Osteoblast (primary cell): ENCODE results near the gene MRRF. TPM values are rescaled to one million over a fixed set of nuclear protein-coding genes. Genes with fewer than 3 reads are reported as not detected.

Source experiments
- DNase-seq: peaks from one replicate; pipeline ENCODE4 v3.0.0; 2011; ENCODE audit warnings: low spot score, mixed read lengths; ENCODE audit not compliant: insufficient read length; ENCODE audit errors: missing footprints
- H2AFZ ChIP-seq: 2 replicates; pipeline ENCODE4 v1.6.0; 2011; ENCODE audit warnings: mild to moderate bottlenecking, low read length
- H3K27ac ChIP-seq: 2 replicates; pipeline ENCODE4 v1.5.1; 2011; ENCODE audit warnings: mild to moderate bottlenecking, low read depth, low read length, moderate library complexity
- H3K27me3 ChIP-seq: 2 replicates; pipeline ENCODE4 v1.6.0; 2012; ENCODE audit warnings: mild to moderate bottlenecking, control low read depth, inconsistent platforms, low read length, moderate library complexity; ENCODE audit not compliant: insufficient read depth
- H3K36me3 ChIP-seq: 2 replicates; pipeline ENCODE4 v1.5.1; 2011; ENCODE audit warnings: mild to moderate bottlenecking, low read length, control low read depth, moderate library complexity; ENCODE audit not compliant: insufficient read depth
- H3K4me1 ChIP-seq: 2 replicates; pipeline ENCODE4 v1.5.1; 2011; ENCODE audit warnings: mild to moderate bottlenecking, low read length, control low read depth, moderate library complexity; ENCODE audit not compliant: insufficient read depth
- H3K4me2 ChIP-seq: 2 replicates; pipeline ENCODE4 v1.6.0; 2011; ENCODE audit warnings: mild to moderate bottlenecking, low read length; ENCODE audit not compliant: insufficient read depth
- H3K4me3 ChIP-seq: fragments of 200-600 bp; sonication (generic); 3 replicates; pipeline ENCODE4 v1.5.1; 2012; ENCODE audit warnings: mild to moderate bottlenecking, low read length, inconsistent platforms; ENCODE audit not compliant: insufficient read depth
- H3K79me2 ChIP-seq: 2 replicates; pipeline ENCODE4 v1.6.0; 2012; ENCODE audit warnings: mild to moderate bottlenecking, low read length, control low read depth, inconsistent platforms; ENCODE audit not compliant: insufficient read depth
- H3K9me3 ChIP-seq: 2 replicates; pipeline ENCODE4 v1.5.1; 2011; ENCODE audit warnings: low read depth, low read length, control low read depth
- H4K20me1 ChIP-seq: 2 replicates; pipeline ENCODE4 v1.6.0; 2012; ENCODE audit warnings: mild to moderate bottlenecking, low read length, control low read depth; ENCODE audit not compliant: insufficient read depth
- CTCF ChIP-seq: IDR thresholded peaks from 2 replicates; pipeline ENCODE4 v1.5.1; 2011; ENCODE audit warnings: mild to moderate bottlenecking, low read depth, low read length, moderate library complexity; ENCODE audit errors: extremely low read depth
- total RNA-seq: library from RNA; depleted of rRNA; stranded (reverse); fragments of >200 nt; gene quantifications from 2 replicates; pipeline ENCODE4 v1.2.3, GENCODE V29; 2012

Gene MRRF
- total RNA-seq, 1 donor, result 35.8 TPM

DNA sequence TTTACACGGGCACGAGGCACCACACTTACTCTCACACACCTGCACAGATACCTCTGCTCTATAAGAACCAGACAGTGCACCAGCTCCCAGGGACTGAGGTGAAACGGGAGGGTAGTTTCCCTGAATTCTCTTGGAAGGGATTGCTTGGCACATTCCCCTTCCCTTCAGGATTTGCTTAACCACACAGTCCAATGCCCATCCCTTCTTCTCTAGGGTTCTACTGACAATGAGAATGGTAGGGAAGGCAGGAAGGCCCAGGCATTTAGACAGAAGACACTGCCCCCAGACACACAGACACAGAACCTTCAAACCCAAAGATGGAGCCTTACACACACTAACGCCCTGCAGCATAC lies 35.2 kb upstream of the MRRF start:
- peaks cover 69% of the 10 kb centered on the region for H3K27me3 ChIP-seq
- no peaks in the 10 kb centered on the region for H3K4me1 ChIP-seq
- H2AFZ ChIP-seq, result no peak overlapping the region
- no peaks in the 10 kb centered on the region for H3K36me3 ChIP-seq
- H3K4me2 ChIP-seq, result no peak overlapping the region
- no peak for TF ChIP-seq CTCF
- no peaks in the 10 kb centered on the region for H3K9me3 ChIP-seq
- H3K4me3 ChIP-seq, result no peak overlapping the region
- H3K27ac ChIP-seq, result no peak overlapping the region
- H3K79me2 ChIP-seq, result no peaks in the 10 kb centered on the region
- H4K20me1 ChIP-seq, result no peaks in the 10 kb centered on the region
- peak; percentile 77 for DNase-seq

GRCh38 chr9:122232796-122233306 lies 31.8 kb upstream of the MRRF start:
- Histone ChIP-seq H3K79me2 (no peaks in the 10 kb centered on the region), H3K4me1 (no peaks in the 10 kb centered on the region), H4K20me1 (no peaks in the 10 kb centered on the region), H3K9me3 (no peaks in the 10 kb centered on the region), H3K27me3 (peaks cover 40% of the 10 kb centered on the region), H2AFZ (no peak overlapping the region), H3K36me3 (no peaks in the 10 kb centered on the region), H3K4me3 (no peak overlapping the region), H3K4me2 (no peak overlapping the region), H3K27ac (no peak overlapping the region)
- TF ChIP-seq CTCF, result no peak
- DNase-seq, result no peak

GRCh38 chr9:122234022-122234748 lies 30.5 kb upstream of the MRRF start:
- no peaks in the 10 kb centered on the region for H3K36me3 ChIP-seq
- no peaks in the 10 kb centered on the region for H3K4me1 ChIP-seq
- no peaks in the 10 kb centered on the region for H3K79me2 ChIP-seq
- peaks cover 27% of the 10 kb centered on the region for H3K27me3 ChIP-seq
- no peak overlapping the region for H3K4me3 ChIP-seq
- no peak for DNase-seq
- no peak for TF ChIP-seq CTCF
- no peaks in the 10 kb centered on the region for H3K9me3 ChIP-seq
- no peaks in the 10 kb centered on the region for H4K20me1 ChIP-seq
- H2AFZ ChIP-seq, result no peak overlapping the region
- no peak overlapping the region for H3K27ac ChIP-seq
- no peak overlapping the region for H3K4me2 ChIP-seq

DNA sequence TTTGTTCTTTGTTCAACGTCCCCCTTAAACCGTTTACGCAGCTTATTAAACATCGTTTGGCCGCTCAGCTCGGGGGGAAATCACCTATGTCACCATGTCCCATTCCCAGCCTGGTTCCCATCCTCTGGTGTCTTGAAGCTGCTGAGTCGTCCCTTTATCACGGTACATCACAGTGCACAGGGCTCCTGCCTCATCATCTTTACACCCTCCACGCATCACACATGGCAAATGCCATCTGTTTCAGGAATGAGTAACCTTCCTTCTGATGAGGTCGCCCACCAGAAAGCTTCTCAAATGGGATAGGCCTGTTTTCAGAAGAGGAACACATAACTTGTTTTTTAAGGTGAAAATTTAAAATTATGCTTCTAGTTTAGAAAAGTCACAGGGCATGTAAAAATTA lies 28.0 kb upstream of the MRRF start:
- no peak for DNase-seq
- H2AFZ ChIP-seq, result no peak overlapping the region

More for the DNA sequence above, 28.0 kb upstream of the MRRF start:
- no peak for TF ChIP-seq CTCF
- Histone ChIP-seq H4K20me1 (peaks cover 2% of the 10 kb centered on the region), H3K27me3 (peaks cover 6% of the 10 kb centered on the region), H3K36me3 (peaks cover 13% of the 10 kb centered on the region), H3K79me2 (no peaks in the 10 kb centered on the region), H3K9me3 (no peaks in the 10 kb centered on the region), H3K4me1 (no peaks in the 10 kb centered on the region), H3K4me2 (no peak overlapping the region), H3K27ac (no peak overlapping the region), H3K4me3 (no peak overlapping the region)
